T-helper 22 cell (primary cell): ENCODE results near the gene NDUFAF8.

ENCODE experiments used
- DNase-seq: peaks from one replicate; pipeline ENCODE4 v3.0.0-alpha.2; 2020; ENCODE audit warnings: low read depth

The NDUFAF8 gene

DNA sequence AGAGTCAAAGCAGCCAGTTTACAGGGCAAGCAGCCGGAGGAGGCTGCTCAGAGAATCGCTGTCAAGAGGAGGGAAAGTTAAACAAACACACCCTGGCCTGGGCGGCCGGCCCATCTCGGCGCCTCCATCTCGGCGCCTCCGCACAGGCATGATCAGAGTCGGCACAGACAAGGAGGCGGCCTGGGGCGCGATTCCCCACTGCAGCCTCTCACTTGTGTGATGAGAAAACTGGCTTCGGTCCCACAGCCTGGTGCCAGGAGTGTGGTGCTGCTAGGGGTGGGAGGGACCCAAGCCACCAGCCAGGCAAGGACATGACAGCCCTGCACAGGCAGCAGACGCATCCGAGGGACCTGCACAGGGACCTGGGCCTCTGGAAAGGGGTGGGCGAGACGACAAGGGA, 38.3 kb downstream of the NDUFAF8 start:
- no peak for DNase-seq

DNA sequence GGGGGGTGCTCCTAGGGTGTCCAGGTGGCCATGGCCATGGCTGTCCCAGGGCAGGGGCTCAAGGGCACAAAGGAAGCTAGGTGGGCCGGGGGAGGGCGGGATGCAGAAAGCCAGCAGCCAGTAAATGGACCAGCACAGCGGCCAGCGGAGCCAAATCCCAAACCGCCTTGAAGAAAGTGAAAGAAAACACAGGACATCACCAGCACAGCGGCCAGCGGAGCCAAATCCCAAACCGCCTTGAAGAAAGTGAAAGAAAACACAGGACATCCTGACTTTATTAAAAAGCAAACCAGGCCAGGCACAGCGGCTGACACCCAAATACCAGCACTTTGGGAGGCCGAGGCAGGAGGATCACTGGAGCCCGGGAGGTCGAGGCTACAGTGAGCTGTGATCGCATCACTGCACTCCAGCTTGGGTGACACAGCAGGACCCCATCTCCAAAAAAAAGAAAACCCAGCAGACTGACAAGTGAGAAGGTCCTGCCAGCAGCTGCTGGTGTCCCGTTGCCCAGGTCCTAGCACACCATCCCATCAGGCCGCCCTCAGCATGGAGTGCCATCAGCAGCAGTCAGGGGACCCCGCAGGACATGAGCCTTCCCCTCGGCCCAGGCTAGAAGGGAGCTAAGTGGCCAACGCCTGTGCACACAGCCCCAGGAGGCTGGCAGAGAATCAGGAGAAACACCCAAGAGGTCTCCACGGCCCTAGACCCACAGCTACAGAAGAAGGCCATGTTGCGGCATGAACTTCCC, 39.0 kb downstream of the NDUFAF8 start:
- no peak for DNase-seq

DNA sequence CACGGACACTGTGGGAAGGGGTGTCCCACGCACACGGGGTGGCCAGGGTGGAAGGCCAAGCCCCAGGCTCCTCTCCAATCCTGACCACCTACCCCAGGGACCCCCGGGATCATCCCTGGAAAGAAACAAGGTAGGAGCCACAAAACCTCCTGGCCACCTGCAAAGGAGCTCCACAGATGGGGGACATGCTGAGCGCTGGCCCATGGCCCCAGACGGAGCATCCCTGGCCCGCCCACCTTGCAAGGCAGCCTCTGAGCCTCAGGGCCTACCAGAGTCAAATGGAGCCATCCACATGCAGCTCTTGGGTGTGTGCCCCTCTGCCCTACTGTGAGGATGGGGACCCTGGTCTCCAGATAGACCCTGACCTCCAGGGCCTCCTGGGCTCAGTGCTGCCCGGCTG, 39.7 kb downstream of the NDUFAF8 start:
- no peak for DNase-seq

DNA sequence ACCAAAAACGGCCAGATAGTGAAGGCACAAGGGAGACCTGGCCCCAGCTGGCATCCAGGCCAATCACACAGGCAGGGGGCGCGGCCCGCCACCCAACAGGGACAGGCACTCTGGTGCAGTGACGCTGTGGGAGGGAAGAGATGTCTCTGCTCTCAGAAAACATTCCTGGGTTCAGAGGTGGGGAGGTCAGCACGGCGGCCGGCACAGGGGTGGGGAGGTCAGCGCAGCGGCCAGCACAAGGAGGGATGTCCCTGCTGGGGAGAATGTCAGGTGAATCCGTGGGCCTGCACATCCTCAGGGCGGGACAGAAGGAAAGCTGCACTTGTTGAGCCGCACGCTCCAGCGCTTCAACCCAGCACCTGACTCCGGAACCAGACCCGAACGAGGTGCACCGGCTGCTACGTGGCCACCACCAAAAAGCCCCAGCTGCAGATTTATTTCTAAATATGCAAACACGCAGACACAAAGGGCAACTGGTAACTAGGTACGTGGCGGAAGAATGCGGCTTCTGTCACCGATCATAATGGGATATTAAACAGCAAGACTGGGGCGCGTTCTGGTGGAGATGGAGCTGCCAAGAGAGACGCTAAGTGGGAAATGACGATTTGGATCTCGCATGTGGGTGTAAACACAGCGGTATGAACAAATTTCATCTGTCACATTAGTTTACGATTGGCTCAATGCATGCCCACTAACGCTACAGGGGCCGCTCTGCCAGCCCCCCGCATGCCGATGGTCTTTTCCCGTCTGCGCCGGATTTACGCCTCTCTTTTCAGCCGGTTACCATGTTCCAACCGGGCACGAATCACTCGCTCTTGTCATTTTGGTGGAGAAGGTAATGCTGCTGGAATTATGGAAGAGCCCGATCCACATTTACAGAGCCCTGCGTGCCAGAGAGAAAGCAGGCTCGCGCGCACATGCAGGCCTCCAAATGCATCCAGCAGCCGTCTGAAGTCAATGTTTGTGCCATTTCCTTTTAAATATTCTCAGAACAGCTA, 40.5 kb downstream of the NDUFAF8 start:
- no peak for DNase-seq

GRCh38 chr17:81280571-81280970, 41.5 kb downstream of the NDUFAF8 start:
- DNase-seq, result no peak

DNA sequence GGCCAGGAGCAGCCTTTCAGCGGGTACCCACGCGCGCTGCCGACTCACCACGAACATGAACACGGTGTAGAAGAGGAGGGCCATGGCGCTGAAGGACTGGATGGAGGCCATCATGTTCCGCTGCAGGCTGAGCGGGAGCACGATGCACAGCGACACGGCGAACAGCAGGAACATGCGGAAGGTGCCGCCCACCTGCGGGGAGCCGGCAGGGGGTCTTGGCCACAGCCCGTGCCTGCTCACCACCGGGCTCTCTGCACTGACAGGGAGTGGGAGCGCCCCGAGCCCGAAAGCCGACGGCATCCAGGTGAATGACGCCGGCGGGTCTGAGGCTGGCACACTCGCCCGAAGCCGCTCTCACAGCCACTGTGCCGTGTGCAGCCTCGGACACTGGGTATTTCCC, 43.0 kb downstream of the NDUFAF8 start:
- DNase-seq, result no peak

DNA sequence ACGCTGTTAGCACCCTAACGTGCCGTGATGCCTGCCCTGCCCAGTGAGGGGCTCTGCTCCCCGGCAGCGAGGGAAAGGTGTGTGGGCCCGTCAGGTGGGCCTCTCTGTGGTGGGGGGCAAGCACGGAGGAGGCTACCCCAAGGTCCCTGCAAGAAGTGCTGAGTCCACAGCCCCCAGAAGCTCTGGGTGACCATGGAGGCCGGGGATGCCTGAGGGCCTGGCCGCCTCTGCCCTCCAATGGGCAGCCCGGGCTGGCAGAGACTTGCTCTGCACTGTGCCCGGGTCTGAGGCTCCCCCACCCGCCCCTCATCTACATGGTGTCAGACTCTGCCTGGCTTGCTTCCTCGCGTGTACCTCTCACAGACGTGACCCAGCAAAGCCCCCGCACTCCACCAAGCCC, 43.8 kb downstream of the NDUFAF8 start:
- DNase-seq, result no peak

- peak; percentile 41 for DNase-seq
Measured at GRCh38 chr17:81285179-81285878, 46.2 kb downstream of the NDUFAF8 start.

DNA sequence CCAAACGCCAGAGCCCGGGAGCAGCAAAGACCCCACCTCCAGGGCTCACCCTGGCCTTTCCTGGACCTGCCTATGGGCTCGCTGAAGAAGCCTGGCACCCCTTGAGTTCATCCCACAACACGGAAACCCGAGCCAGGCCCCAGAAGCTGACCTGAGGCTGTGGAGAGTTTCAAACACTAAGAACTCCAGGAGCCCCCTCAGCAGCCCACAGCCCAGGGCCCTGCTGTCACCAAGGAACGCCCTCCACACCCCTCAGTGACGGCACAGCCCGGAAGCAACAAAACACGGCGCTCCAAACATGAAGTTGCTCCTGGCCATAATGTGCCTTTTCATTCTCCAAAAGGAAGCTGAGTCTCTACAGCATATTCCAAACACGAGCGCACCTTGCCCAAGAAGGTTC, 46.8 kb downstream of the NDUFAF8 start:
- no peak for DNase-seq

GRCh38 chr17:81286491-81287145, 47.5 kb downstream of the NDUFAF8 start:
- DNase-seq, result no peak

DNA sequence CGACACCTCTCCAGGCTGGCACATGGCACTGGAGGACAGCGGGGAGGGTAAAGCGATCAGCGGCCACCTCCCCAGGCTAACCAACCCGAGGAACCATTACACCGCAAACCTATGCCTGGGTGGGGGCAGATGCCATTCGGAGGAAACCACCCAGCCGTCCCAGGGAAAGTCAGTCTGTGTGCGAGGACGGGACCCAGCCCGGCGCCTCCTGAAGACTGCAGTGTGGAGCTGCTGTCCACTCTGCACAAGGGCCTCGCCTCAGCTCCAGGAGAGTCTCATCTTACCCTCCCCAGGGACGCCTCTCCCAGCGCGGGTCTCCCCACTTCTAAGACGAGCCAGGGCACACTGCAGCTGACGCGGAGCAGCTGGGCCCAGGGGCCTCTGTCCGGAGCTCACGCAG, 48.0 kb downstream of the NDUFAF8 start:
- DNase-seq, result no peak

DNA sequence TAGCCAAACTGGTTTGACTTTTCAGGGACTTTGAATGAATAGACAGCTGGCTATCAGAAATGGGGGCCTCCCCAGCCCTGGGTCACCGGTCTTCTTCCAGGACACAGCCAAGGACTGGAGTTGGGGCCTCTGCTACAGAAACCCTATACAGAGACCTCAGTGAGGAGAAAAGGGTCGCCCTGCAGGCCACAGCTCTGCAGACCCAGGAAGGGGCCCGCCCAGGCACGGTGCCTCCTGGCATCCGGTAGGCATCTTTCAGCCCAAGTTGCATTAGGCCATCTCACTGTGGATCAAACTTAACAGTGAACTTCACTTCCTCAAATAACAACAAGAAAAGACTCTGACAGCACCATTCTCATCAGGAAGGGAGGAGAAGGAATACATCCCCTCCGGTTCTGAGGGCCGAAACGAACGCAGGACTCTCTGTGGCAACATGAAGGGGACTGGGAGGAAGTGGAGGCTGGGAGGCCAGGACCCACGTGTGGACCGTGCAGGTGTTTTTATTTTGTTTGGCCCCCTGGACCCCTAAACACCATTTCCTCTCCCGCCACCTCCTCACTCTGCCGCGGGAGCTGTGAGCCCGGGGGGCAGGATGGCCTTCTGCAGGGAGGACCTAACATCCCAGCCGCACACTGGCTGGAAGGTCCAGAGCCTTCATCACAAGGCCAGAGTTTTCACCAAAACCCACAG, 48.8 kb downstream of the NDUFAF8 start:
- no peak for DNase-seq

- no peak for DNase-seq
Measured at GRCh38 chr17:81288715-81289114, 49.6 kb downstream of the NDUFAF8 start.

DNA sequence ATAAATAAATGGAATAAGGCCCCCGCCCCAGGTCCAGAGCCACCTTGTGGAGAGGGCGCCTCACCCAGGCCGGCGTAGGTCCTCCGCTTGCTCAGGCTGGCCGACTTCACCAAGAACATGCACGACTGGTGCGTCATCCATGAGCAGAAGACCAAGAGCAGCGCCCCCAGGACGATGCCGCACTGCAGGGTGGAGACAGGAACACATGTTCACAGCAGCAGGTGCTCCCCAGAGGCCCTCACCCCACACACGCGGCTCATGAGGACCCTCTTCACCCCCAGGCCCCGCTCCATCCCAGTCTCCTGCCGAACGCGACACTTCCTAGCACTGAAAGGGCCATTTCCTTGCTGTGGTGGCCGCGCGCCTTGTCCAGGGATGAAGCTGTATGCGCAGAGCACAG, 50.5 kb downstream of the NDUFAF8 start:
- DNase-seq, result no peak

DNA sequence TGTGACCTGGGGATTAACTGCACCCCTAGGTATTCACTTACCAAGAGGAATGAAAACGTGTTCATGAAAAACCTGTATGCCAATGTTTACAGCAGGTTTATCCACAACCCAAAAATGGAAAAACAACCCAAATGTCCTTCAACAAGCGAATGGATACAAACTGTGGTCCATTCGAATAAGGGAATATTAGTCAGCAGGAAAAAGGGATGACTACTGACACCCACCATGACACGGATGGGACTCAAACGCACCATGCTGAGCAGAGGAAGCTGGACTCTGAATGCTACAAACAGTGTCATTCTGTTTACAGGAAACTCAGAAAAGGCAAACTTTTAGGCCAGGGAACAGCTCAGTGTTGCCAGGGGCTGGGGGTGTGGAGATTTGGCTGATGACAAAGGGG, 51.1 kb downstream of the NDUFAF8 start:
- DNase-seq, result no peak
